GM21619 (cell line): ENCODE results near the gene SP110.

Source experiments
- ATAC-seq: cut with Tn5 transposase; IDR thresholded peaks from one replicate; pipeline ENCODE4 v1.9.1; 2021; ENCODE audit not compliant: unreplicated experiment

The SP110 gene

GRCh38 chr2:230172852-230173251 lies 46.9 kb downstream of the SP110 start:
- ATAC-seq = no peak

DNA sequence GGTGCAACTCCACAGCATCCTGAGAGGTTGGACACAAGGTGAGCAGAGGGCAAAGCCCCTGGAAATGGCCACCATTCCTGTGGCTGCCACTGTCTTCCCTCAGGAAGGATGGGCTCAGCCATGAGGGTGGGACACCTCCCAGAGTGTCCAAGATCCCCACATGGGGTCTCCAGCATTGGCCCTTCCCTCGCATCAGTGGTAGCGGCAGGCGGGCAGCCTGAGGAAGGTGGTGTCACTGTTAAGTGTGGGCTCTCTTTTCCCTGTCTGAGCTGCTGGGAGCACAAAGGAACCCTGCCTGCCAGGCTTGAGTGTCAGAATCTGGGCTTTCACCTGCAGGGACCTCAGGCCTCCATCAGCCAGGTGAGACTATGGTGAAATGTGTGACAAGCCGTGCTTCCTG lies 47.6 kb downstream of the SP110 start:
- no peak for ATAC-seq

DNA sequence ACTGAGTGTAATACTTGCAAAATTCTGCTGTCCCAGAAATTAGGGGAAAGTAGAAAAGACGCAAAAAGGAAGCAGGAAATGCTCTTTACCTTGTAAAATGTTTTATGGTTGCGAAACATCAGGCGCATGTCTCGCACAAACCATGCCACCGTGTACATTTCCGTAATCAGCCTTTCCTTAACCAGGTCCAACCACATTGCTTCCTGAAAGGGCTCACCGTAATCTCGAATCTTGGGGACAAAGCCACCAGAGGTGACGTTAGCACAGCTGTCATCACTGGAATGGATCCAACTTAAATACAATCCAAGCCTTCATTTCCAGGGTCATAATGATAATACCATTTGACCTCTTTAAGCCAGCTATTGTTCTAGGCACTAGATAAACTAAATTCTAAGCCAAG lies 49.3 kb downstream of the SP110 start:
- ATAC-seq = no peak

DNA sequence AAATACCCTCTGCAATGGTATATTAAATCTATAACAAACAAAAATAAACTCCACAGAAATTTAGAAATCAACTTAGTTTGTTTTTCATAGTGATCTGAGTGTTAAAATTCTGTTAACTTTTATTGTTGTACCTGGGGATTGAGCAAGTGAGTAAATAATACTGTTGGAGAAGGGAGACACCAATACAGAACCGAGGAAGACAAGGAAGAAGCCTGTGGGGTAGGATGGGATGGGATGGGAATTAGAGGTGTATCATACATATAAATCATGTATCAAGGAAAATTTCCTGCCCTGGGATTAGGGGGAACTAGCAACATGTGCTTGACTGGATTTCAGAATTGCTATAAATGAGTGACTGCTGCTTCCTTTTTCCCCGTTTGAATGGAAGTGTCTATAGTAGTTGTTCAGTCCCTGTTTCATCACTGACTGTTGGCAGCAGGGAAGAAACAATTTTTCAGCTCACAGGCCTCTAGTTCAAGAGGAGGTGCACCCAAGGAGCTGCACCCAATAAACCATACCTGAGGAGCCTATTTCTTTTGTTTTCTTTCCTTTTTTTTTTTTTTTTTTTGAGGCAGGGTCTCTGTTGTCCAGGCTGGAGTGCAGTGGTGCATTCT lies 53.1 kb downstream of the SP110 start:
- ATAC-seq = no peak

DNA sequence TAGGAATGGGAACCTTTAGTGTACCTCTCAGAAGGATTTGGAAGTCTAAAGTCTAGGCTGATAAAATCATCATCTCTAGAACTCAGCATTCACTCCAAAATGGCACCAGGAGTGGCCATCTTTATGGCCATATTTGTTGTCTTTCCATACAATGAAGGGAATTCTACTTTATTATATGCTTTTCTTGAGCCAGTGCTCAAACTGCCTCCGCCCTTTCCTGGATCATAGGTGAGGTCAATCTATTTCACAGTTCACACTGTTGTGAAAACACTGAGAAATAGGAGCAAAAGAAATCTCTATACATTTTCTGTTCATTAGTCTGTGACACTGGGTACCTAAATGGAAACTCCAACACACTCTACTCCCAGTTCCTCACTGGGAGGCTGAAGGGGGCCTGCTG lies 55.6 kb downstream of the SP110 start:
- no peak for ATAC-seq

DNA sequence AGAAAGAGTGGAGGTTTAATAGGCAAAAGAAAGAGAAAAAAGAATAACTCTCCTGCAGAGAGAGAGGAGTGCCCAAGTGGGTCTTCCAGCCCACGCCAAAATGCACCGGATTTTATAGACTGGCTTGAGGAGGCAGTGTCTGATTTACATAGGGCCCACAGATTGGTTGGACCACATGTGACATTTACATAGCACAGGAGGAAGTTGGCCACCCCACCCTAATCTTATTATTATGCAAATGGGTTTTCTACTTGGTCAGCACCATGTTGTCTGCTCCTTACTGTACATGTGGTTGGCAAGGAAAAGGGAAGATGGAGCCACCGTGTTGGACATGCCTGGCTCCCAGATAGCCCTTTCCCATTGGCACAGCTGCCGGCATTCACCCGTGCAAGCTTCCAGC lies 56.8 kb downstream of the SP110 start:
- ATAC-seq = no peak

DNA sequence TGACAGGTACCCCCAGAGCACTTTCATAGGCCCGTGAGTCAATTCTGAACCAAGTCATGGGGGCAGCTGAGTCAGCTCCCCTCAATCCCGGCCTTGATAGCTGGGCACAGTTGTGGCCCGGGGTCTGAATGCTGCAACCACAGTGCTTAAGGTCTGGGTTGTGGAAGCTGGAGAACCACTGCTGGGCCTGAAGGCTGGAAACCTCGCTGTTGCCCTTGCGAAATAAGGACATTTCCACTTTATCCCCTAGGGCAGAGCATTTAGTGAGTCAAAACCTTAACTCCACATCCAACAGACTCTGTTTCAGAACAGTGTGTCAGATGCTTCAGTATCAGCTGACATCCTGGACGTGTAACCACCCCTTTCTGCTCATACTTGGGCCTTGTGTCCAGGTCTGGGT lies 58.6 kb downstream of the SP110 start:
- ATAC-seq = no peak

GRCh38 chr2:230160112-230160660 lies 59.6 kb downstream of the SP110 start:
- ATAC-seq = no peak

- no peak for ATAC-seq
These were observed 61.3 kb downstream of the SP110 start for GRCh38 chr2:230158468-230158867.

GRCh38 chr2:230156782-230157699 lies 62.7 kb downstream of the SP110 start:
- no peak for ATAC-seq

DNA sequence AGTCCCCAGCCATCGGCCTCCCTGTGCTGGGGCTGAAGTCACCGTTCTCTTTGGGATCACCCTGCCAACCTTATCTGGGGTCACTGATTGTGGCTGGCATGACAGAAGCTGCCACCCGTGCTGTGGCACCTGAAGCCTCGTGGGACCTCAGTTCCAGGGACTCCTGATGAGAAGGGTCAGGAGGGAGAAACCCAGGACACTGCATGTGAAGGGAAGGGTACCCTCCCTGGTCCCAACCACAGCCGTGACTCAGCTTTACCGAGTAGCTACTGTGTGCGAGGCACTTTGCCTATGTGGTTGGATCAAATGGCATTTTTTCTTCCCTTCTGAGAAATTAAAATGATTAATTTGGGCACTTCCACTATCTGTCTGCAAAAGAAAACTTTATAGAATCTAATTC lies 64.4 kb downstream of the SP110 start:
- no peak for ATAC-seq

GRCh38 chr2:230153390-230153976 lies 66.3 kb downstream of the SP110 start:
- no peak for ATAC-seq

DNA sequence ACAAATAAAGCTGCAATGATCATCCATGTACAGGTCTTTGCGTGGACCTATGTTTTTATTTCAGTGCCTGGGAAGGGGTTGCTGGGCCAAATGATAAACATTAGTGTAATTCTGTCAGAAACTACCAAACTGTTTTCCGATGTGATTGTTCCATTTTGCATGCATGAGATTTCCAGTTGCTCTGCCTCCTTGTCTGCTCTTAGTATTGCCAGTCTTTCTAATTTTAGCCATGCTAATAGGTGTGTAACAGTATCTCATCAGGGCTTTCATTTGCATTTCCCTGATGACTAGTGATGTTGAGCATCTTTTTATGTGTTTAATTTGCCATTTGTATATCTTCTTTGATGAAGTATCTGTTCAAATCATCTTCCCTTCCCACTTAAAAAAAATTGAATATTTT lies 67.5 kb downstream of the SP110 start:
- ATAC-seq = no peak

DNA sequence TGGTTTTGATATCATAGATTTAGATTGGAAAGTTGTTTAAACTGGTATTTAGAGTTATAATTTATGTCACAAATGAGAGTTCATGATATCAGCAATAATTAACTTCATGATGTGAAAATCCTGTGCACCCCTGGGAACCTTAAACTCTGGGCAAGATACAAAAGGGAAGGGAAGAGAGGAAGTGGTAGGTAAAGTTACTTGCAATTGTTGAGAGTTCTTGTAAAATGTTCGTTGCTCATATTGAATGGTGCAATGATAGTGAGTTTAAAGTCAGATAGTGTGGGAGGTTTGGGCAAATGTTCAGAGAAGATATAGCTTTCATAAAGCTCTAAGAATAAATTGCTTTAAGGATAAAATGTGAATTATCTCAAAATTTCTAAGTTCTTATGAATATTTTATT lies 75.4 kb downstream of the SP110 start:
- ATAC-seq = no peak

DNA sequence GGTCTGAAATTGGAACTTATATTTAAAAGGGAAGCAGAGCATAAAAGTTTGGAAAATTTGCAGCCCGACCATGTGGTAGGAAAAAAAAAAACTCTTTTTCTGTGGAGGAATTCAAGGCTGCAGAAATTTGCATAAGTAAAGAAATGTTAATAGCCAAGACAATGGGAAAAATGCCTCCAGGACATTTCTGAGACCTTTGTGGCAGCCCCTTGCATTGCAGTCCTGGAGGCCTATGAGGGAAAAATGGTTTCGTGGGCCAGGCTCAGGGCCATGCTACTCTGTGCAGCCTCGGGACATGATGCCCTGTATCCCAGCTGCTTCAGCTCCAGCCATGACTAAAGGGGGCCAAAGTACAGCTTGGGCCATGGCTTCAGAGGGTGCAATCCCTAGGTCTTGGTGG lies 79.1 kb downstream of the SP110 start:
- no peak for ATAC-seq

DNA sequence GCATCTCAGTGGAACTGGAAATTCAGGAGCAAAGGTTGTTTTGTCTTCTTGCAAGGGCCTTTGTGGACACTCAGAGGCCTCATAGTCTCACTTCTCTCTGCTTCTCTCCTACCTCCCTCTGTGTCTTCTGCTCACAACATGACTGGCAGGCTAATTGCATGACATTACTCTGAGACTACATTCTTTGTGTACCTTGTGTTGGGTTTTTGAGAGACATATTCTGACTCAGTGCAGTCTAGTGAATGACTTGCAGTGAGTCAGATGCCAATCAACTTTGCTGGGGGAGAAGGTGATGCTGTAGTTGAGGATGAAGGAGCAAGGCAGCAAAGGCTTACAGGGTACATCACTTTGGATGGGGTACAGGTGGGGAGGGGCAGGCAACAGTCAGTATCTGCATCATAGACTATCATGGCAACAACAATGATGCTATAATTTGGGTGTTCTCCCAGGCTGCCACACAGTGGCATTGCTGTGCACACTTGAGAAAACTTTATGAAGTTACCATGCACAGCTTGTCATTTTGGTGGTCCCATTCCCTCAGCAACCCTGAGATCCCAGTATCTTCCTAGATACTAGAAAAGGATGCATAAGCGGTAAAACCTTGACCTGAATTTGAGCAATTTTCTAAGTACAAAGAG lies 81.8 kb downstream of the SP110 start:
- no peak for ATAC-seq

DNA sequence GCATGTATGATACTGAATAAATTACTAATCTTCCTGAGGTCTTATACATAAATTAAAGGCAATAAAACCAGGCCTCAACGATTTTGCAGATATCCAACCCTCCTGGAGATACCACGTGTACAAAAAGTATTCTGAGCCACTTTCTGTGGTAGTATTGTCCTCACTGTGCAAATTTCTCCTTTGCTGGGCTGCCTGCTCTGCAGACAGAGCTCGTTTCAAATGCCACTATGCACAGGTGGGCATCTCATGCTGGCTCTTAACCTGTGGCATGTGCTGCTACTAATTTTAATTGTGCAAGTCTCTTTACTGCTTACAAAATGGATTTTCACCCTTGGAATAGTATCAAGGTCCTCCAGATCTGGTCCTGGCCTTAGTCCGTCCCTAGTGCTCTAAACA lies 84.7 kb downstream of the SP110 start:
- ATAC-seq = no peak

GRCh38 chr2:230134496-230135129 lies 85.2 kb downstream of the SP110 start:
- ATAC-seq = no peak

GRCh38 chr2:230131366-230131765 lies 88.4 kb downstream of the SP110 start:
- ATAC-seq = no peak

GRCh38 chr2:230130668-230131364 lies 89.0 kb downstream of the SP110 start:
- ATAC-seq = no peak
